ENCODE data around the gene KMT5C. TPM values are rescaled to one million over a fixed set of nuclear protein-coding genes. Genes with fewer than 3 reads are reported as not detected.
A peak's percentile ranks its signal among the peaks of the same experiment; 100 is the strongest.

Gene KMT5C
- total RNA-seq, 2 donors from 2014 or later = 15.6 to 25.3 TPM

DNA sequence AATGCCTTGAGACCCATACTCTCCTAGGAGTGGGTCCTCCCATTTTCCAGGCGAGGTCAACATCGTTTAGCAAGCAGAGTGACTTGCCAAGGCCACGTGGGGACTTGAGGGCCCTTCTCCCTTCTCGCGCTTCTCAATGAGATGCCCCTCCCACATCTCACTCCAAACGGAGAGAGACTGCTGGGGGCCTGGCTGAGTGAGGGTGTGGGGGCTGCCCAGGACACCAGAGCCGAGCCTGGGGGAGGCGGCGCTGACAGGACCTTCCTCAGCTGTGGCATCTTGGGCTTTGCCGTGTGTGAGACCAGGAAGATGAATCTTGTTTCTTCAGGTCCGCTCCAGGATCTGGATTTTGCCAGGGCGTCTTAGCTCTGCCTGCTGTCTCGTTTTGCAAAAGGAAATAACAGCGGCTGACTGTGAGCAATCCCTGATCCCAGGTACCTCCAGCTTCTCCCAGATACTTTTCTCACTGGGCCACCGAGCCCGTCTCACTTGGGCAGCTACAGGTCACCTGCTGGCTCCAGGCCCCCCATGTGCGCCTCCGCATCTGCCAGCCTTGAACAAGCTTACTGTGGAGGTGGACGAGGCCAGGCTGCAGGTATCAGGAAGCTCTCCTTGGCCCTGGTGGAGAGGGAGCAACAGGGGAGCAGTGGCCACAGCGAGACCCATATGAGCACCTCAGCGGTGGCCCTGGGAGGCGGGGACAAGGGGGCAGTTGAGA, 8.8 kb downstream of the KMT5C start:
- no peak overlapping the region for H3K4me3 Mint-ChIP-seq
- H3K27ac Mint-ChIP-seq = no peak overlapping the region
- H3K9me3 Mint-ChIP-seq = no peaks in the 10 kb centered on the region
- ATAC-seq (replicated peaks) = no peak
- H3K4me1 Mint-ChIP-seq = peaks cover 17% of the 10 kb centered on the region
- peaks cover 23% of the 10 kb centered on the region for H3K27me3 Mint-ChIP-seq
- H3K36me3 Mint-ChIP-seq (ENCODE audit: low read depth) = peaks cover 23% of the 10 kb centered on the region

DNA sequence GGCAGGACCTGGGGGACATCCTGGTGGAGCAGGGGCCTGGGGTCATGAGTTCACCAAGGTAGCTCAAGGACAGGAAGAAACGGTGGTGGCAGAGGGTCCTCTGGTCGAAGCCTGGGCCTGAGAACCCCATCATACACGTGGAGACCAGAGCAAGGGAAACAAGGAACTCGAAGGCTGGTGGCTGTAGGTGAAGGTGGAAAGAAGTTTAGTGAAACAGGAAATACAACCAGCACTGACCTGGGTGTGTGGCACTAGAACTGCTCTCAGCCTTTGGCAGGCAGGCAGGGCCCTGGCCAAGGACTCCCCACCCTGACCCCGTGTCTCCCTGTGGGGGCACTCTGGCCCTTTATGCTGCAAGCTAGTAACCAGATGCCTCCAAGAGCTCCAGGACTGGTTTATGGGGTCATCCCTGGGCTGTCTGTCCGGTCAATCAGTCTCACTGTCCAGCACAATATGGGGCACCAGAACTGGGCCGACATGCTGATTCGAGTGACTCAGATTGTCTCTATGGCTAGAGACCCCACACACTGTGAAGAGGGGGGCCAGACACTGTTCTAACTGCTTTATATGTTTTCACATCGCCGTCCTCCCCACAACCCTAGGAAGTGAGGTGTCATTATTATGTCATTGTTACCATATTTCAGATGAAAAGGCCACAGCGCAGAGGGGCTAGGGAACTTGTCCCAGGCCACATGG, 11.1 kb downstream of the KMT5C start:
- H3K4me3 Mint-ChIP-seq = no peak overlapping the region
- ATAC-seq (replicated peaks) = no peak
- no peak overlapping the region for H3K27ac Mint-ChIP-seq
- H3K27me3 Mint-ChIP-seq = peaks cover 30% of the 10 kb centered on the region
- H3K36me3 Mint-ChIP-seq (ENCODE audit: low read depth) = peaks cover 11% of the 10 kb centered on the region
- H3K4me1 Mint-ChIP-seq = peaks cover 17% of the 10 kb centered on the region
- no peaks in the 10 kb centered on the region for H3K9me3 Mint-ChIP-seq

DNA sequence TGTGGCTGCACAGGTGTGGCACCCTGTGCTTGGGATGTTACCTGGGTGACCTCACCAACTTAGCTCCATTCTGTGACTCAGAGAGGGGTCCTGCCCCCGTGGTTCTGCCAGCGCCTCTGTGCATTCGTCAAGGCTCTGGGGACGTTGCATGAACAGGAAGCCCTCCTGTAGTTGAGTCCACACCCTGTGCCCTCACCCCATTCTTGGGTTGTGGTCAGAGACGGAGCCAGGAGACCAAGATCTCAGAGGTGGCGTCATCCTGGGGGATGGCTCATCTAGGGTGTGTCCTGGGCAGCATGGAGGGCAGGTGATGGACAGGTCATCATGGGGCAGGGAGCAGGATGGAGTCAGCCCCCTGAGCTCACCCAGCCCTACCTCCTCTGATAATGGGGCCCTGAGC, 12.4 kb downstream of the KMT5C start:
- Mint-ChIP-seq H3K9me3 (no peaks in the 10 kb centered on the region), H3K27me3 (peaks cover 31% of the 10 kb centered on the region), H3K4me3 (no peak overlapping the region), H3K27ac (no peak overlapping the region), H3K36me3 (ENCODE audit: low read depth) (peaks cover 11% of the 10 kb centered on the region), H3K4me1 (peaks cover 17% of the 10 kb centered on the region)
- no peak for ATAC-seq (replicated peaks)

DNA sequence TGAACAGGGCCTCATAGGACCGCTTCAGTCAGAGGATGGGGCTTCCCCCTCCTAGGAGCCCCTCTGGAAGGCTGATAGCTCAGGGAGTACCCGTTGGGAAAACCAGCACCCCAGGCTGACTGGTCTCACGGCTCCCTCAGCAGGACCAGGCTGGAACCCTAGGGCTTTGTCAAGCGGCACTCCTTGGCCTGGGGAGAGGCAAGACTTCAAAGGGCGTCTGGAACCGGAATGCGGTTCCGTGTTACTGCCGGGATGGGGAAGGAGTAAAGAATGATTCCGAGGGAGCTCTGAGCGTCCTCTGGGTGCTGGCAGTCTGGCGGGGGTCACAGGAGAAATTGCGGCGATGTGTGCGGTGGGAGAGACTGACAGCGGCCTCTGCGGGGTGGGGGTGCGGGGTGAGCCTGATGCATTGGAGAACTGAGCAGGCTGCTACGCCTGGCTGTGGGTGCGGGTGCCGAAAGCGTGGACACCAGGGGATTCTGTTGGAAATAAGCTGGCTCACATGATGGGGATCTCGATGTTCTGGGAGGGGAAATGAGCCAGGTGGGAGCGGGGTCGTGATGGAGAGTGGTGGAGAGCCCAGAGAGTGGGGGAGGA, 13.0 kb downstream of the KMT5C start:
- Mint-ChIP-seq H3K4me1 (peaks cover 17% of the 10 kb centered on the region), H3K27ac (no peak overlapping the region), H3K27me3 (peaks cover 36% of the 10 kb centered on the region), H3K36me3 (ENCODE audit: low read depth) (peaks cover 11% of the 10 kb centered on the region), H3K9me3 (no peaks in the 10 kb centered on the region), H3K4me3 (peak overlapping the region; percentile 68)
- no peak for ATAC-seq (replicated peaks)

DNA sequence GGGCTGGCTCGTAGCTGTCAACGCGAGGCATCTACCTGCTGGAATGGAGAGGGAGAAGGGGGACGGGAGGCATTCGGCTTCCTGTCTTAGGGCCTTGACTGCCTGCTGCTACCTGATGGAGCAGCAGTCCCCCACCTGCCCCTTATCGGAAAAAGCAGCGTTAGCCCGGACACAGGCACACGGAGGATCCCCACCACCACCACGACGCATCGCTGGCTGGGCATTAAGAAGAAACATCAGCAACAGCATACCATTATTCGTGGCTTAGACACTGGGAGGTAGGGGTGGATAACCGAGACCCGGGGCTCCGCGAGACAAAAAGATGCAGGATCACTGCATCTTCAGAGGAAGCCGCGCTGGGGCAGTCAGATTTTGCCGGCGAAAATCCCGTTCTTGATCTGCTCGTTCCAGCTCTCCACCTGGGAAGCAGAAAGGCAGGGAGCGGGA, 13.7 kb downstream of the KMT5C start:
- Mint-ChIP-seq H3K36me3 (ENCODE audit: low read depth) (peaks cover 11% of the 10 kb centered on the region), H3K4me3 (peak overlapping the region; percentile 68), H3K9me3 (no peaks in the 10 kb centered on the region), H3K27me3 (peaks cover 36% of the 10 kb centered on the region), H3K27ac (no peak overlapping the region), H3K4me1 (peaks cover 17% of the 10 kb centered on the region)
- ATAC-seq (replicated peaks) = no peak

GRCh38 chr19:55353803-55354697, 14.4 kb downstream of the KMT5C start:
- peaks cover 36% of the 10 kb centered on the region for H3K27me3 Mint-ChIP-seq
- ATAC-seq (replicated peaks) = peak; percentile 84
- peaks cover 11% of the 10 kb centered on the region for H3K36me3 Mint-ChIP-seq (ENCODE audit: low read depth)
- H3K4me1 Mint-ChIP-seq = peaks cover 17% of the 10 kb centered on the region
- no peaks in the 10 kb centered on the region for H3K9me3 Mint-ChIP-seq
- peak overlapping the region; percentile 68 for H3K4me3 Mint-ChIP-seq
- no peak overlapping the region for H3K27ac Mint-ChIP-seq

DNA sequence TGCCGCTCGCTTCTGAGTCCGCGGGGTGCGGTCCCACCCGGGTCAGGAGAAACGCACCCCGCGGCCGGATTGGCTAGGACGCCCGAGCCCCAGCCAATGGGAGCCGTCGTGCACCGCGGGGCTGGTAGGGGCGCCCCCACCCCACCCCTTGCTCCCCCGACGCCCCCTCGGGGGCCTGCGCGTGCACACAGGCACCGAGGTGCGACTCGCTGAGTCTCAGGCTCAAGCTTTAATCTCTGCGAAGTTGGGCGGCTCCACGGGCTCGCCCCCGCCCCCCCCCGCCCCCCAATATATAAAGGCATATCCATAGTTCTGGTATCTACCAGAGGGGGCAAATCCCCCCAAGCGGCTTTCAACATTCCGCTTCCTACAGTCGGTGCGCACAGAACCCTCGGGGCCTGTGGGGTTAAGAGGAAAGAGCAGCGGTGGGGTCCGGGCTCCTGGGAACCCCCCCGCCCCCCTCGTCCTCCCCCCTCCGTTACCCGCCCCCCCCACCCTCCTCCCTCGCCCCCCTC, 15.1 kb downstream of the KMT5C start, which contains the start of gene COX6B2:
Gene COX6B2 (minus strand): TSS at position 22 of the 515 bp plus-strand sequence. CDS start 198 bp downstream, outside the sequence.
- ATAC-seq (replicated peaks) = no peak
- H3K36me3 Mint-ChIP-seq (ENCODE audit: low read depth) = peaks cover 11% of the 10 kb centered on the region
- H3K4me3 Mint-ChIP-seq = peak within 1 kb of the TSS; percentile 68
- H3K27me3 Mint-ChIP-seq = peaks cover 36% of the 10 kb centered on the region
- peaks cover 17% of the 10 kb centered on the region for H3K4me1 Mint-ChIP-seq
- no peaks in the 10 kb centered on the region for H3K9me3 Mint-ChIP-seq
- H3K27ac Mint-ChIP-seq = no peak within 1 kb of the TSS

GRCh38 chr19:55355213-55355821, 15.6 kb downstream of the KMT5C start:
- peaks cover 11% of the 10 kb centered on the region for H3K36me3 Mint-ChIP-seq (ENCODE audit: low read depth)
- H3K4me1 Mint-ChIP-seq = peaks cover 17% of the 10 kb centered on the region
- no peaks in the 10 kb centered on the region for H3K9me3 Mint-ChIP-seq
- H3K4me3 Mint-ChIP-seq = no peak overlapping the region
- H3K27ac Mint-ChIP-seq = no peak overlapping the region
- ATAC-seq (replicated peaks) = no peak
- peaks cover 36% of the 10 kb centered on the region for H3K27me3 Mint-ChIP-seq

DNA sequence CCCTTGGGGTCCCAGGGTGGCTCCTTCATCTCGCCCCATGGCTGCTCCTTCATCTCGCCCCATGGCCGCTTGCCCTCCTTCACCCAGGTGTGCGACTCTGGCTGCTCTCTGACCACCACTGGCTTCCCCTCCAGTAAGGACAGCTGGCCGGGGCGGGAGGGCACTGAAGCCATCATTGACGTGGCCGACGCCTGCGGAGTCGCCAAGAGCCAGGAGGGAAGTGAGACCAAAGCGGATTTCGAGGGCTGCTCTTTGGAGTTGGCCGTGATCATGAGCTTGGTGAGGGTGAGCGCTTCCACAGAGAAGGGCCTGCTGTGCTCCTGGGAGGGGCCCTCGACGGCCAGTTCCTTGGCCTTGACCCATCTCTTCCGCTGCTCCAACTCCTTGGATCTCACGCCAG, 18.8 kb downstream of the KMT5C start:
- Mint-ChIP-seq H3K9me3 (no peaks in the 10 kb centered on the region), H3K4me3 (no peak overlapping the region), H3K36me3 (ENCODE audit: low read depth) (peaks cover under 1% of the 10 kb centered on the region), H3K4me1 (no peaks in the 10 kb centered on the region), H3K27ac (no peak overlapping the region), H3K27me3 (peaks cover 12% of the 10 kb centered on the region)
- no peak for ATAC-seq (replicated peaks)

- Mint-ChIP-seq H3K27me3 (peaks cover 12% of the 10 kb centered on the region), H3K4me1 (no peaks in the 10 kb centered on the region), H3K4me3 (no peak overlapping the region), H3K9me3 (no peaks in the 10 kb centered on the region), H3K27ac (no peak overlapping the region), H3K36me3 (ENCODE audit: low read depth) (no peaks in the 10 kb centered on the region)
- ATAC-seq (replicated peaks) = no peak
Observed at GRCh38 chr19:55358943-55359908, 19.6 kb downstream of the KMT5C start.

DNA sequence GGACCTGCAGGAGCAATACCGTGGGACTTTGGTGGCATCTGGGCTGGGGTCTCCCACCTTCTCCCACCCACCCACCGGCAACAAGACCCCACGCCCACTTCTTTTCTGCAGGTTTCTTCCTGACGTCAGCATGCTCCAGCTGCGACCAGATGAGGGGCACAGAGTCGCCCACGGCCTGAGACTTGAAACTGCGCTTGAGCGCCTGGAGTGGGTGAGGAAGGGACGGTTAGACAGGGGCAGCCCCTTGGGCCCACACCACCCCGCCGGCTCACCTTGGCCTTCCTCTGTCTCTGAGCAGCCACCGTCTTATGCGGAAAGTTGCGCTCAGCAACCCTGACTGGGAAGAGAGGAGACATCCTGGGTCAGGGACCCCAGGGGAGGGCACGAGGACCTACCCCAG, 21.2 kb downstream of the KMT5C start:
- peaks cover 6% of the 10 kb centered on the region for H3K27me3 Mint-ChIP-seq
- no peaks in the 10 kb centered on the region for H3K9me3 Mint-ChIP-seq
- no peaks in the 10 kb centered on the region for H3K4me1 Mint-ChIP-seq
- H3K36me3 Mint-ChIP-seq (ENCODE audit: low read depth) = no peaks in the 10 kb centered on the region
- no peak for ATAC-seq (replicated peaks)
- H3K27ac Mint-ChIP-seq = no peak overlapping the region
- H3K4me3 Mint-ChIP-seq = no peak overlapping the region

- no peaks in the 10 kb centered on the region for H3K36me3 Mint-ChIP-seq (ENCODE audit: low read depth)
- H3K4me3 Mint-ChIP-seq = no peak overlapping the region
- H3K27me3 Mint-ChIP-seq = peaks cover 4% of the 10 kb centered on the region
- ATAC-seq (replicated peaks) = no peak
- H3K4me1 Mint-ChIP-seq = no peaks in the 10 kb centered on the region
- no peaks in the 10 kb centered on the region for H3K9me3 Mint-ChIP-seq
- H3K27ac Mint-ChIP-seq = no peak overlapping the region
Observed at GRCh38 chr19:55362174-55362989, 22.7 kb downstream of the KMT5C start.

All from activated T-helper 17 cell treated with anti-CD3 and anti-CD28 coated beads, Interleukin-2, amount 50 U/mL, for 72 hours (primary cell).